Kidney (tissue), 14 donors: ENCODE results near the gene TMEM144. TPM values are rescaled to one million over a fixed set of nuclear protein-coding genes. Genes with fewer than 3 reads are reported as not detected.

Experiments
- DNase-seq, 5 donors: peaks; one replicate each; pipeline ENCODE4 v3.0.0-alpha.2; 2013 to 2020
- FAIRE-seq: peaks from 2 replicates; lab custom pipeline; 2012; peaks lifted over from hg19 to GRCh38; lab: Jason Lieb, UNC
- H3K27ac ChIP-seq, 2 donors: one replicate each; pipeline ENCODE4 v1.7.0; 2013; ENCODE audit warnings: low read depth in 2 of 2, low read length in 2 of 2, inconsistent platforms in 1 of 2
- H3K27me3 ChIP-seq: one replicate; pipeline ENCODE4 v1.7.1; 2013; ENCODE audit warnings: low read length, inconsistent platforms; ENCODE audit not compliant: control insufficient read depth, insufficient read depth
- H3K36me3 ChIP-seq, 3 donors: one replicate each; pipeline versions ENCODE4 v1.7.0 to v1.7.1; 2013; ENCODE audit warnings: low read length in 3 of 3, control low read depth in 1 of 3, inconsistent platforms in 1 of 3; ENCODE audit not compliant: insufficient read depth in 3 of 3, control insufficient read depth in 2 of 3
- H3K4me1 ChIP-seq, 3 donors: one replicate each; pipeline versions ENCODE4 v1.7.0 to v1.7.1; 2013; ENCODE audit warnings: low read length in 3 of 3, inconsistent platforms in 1 of 3, low read depth in 1 of 3; ENCODE audit not compliant: control insufficient read depth in 2 of 3, insufficient read depth in 2 of 3
- H3K4me3 ChIP-seq, 3 donors: one replicate each; pipeline versions ENCODE4 v1.7.0 to v1.8.1; 2013; ENCODE audit warnings: low read length in 3 of 3, control low read depth in 1 of 3, inconsistent platforms in 1 of 3
- H3K9ac ChIP-seq, 3 donors: one replicate each; pipeline versions ENCODE4 v1.7.0 to v1.7.1; 2013; ENCODE audit warnings: low read length in 3 of 3, control low read depth in 1 of 3, inconsistent platforms in 1 of 3
- H3K9me3 ChIP-seq, 3 donors: one replicate each; pipeline versions ENCODE4 v1.7.0 to v1.7.1; 2013; ENCODE audit warnings: low read length in 3 of 3, control low read depth in 1 of 3, inconsistent platforms in 1 of 3; ENCODE audit not compliant: control insufficient read depth in 2 of 3, insufficient read depth in 1 of 3
- CTCF ChIP-seq: IDR thresholded peaks from 3 replicates; pipeline ENCODE4 v1.5.1; 2012; ENCODE audit warnings: mild to moderate bottlenecking, moderate library complexity, borderline replicate concordance; ENCODE audit not compliant: insufficient read depth; ENCODE audit errors: extremely low read depth
- intact Hi-C: fragments of 100-400 bp; cut with DNase I; formaldehyde crosslinking; loops from one replicate; pipeline ENCODE4 v1.11.1; 2022
- polyA plus RNA-seq: library from polyadenylated mRNA; stranded (reverse); fragments of 350-450 nt; fragmentation: Illumina TruSeq; extraction: RNeasy Lipid Tissue Mini Kit (QIAGEN cat#74804); gene quantifications from one replicate; pipeline ENCODE4 v1.2.3, GENCODE V29; 2014; ENCODE audit warnings: low read depth, low replicate concordance; ENCODE audit not compliant: insufficient read depth
- total RNA-seq: library from RNA; stranded (reverse); fragmentation: NEBNext Ultra II Directional; extraction: Animal tissue kit (Norgen Biotek cat#: 25700); gene quantifications from one replicate; pipeline ENCODE4 v1.2.1, GENCODE V29; 2021
- donor health status: control.
- donor health status: control.
- donor health status: control.
- donor health status: control.
- donor health status: control.
- donor health status: DM: yes; HTN: yes; CAD: no.
- donor health status: Normal renal cell carcinoma (clear cell type).

Gene TMEM144
- total and polyA plus RNA-seq, 2 donors from 2014 or later = 3.3 to 9.8 TPM

DNA sequence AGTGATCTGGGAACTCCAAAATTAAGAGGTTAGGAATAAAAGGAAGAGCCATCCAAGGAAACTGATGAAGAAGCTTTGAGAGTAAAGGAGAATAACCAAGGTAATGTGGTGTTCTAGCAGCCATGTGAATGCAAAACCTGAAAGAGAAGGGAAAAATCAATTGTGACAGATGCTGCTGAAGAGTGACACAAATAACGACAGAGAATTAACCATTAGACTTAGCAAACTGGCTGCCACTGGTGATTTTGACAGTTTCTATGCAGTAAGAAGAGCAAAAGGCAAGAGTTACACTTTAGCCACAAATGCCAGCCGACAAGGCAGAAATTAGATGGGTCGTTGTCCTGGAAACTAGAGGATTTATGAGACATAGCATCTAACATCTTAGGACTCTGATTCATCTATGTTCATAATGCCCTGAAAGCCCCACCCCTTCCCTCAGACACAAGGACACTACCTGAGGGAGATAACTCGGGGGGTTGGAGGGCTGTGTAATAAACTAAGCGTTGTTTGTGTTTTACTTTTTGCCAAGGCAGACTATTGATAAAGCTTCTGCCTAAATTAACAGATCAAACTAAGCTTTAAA, 13.0 kb upstream of the TMEM144 start:
- H3K27ac ChIP-seq = no peak overlapping the region
- intact Hi-C loops = no loop called here

DNA sequence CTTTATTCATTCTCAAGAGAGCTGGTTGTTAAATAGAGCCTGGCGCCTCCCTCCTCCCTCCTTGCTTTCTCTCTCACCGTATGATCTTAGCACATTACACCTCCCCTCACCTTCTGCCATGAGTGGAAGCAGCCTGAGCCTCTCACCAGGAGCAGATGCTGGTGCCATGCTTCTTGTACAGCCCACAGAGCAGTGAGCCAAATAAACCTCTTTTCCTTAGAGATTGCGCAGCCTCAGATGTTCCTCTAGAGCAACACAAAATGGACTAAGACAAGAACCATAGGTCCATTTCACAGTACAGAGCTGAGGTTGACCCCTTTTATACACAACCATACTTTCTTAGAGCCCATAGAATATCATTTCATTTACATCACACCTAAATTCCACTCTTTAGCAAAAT, 10.1 kb upstream of the TMEM144 start:
- Histone ChIP-seq H3K9ac (no peak overlapping the region), H3K9me3 (no peaks in the 10 kb centered on the region), H3K4me1 (no peaks in the 10 kb centered on the region), H3K36me3 (no peaks in the 10 kb centered on the region), H3K27ac (no peak overlapping the region), H3K27me3 (no peaks in the 10 kb centered on the region), H3K4me3 (no peak overlapping the region)
- no peak for TF ChIP-seq CTCF
- no peak for DNase-seq
- no peak for FAIRE-seq
- intact Hi-C loops = no loop called here

More for the DNA sequence above, 13.0 kb upstream of the TMEM144 start:
- Histone ChIP-seq H3K27me3 (no peaks in the 10 kb centered on the region), H3K4me3 (no peak overlapping the region), H3K36me3 (no peaks in the 10 kb centered on the region), H3K9me3 (no peaks in the 10 kb centered on the region), H3K9ac (no peak overlapping the region), H3K4me1 (no peaks in the 10 kb centered on the region)
- DNase-seq (no peak), FAIRE-seq (no peak)
- TF ChIP-seq CTCF = no peak

DNA sequence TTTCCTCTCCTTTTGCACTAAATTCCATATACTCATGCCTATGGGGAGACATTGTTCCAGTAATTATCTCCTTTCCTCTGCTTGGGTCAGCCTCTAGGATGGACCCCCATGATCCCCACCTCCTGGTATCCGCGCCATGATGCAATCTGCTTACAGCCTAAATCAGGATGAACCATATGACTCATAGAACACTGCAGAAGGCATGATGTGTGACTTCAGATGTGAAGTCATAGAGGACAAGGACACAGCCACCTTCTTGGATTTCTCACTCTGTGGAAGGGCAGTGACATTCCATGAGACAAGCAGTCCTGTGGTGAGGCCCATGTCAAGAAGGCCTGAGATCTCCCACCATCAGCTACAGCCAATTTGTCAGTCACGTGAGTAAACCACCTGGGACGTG, 9.0 kb upstream of the TMEM144 start:
- TF ChIP-seq CTCF = no peak
- Histone ChIP-seq H3K9ac (no peak overlapping the region), H3K36me3 (no peaks in the 10 kb centered on the region), H3K4me3 (no peak overlapping the region), H3K27me3 (no peaks in the 10 kb centered on the region), H3K9me3 (no peaks in the 10 kb centered on the region), H3K4me1 (no peaks in the 10 kb centered on the region), H3K27ac (no peak overlapping the region)
- intact Hi-C loops = no loop called here
- DNase-seq (no peak), FAIRE-seq (no peak)

GRCh38 chr4:158201876-158202275, 8.4 kb upstream of the TMEM144 start:
- FAIRE-seq (no peak), DNase-seq (no peak)
- no peaks in the 10 kb centered on the region for H3K27me3 ChIP-seq
- no peaks in the 10 kb centered on the region for H3K9me3 ChIP-seq
- no peaks in the 10 kb centered on the region for H3K4me1 ChIP-seq
- H3K36me3 ChIP-seq = no peaks in the 10 kb centered on the region
- intact Hi-C loops = no loop called here
- no peak for TF ChIP-seq CTCF
- H3K9ac ChIP-seq = no peak overlapping the region
- no peak overlapping the region for H3K4me3 ChIP-seq
- H3K27ac ChIP-seq = no peak overlapping the region
